ENCODE results near the gene KRT71. TPM values are rescaled to one million over a fixed set of nuclear protein-coding genes. Genes with fewer than 3 reads are reported as not detected.

Gene KRT71
- total and polyA plus RNA-seq, 5 donors, result not detected

GRCh38 chr12:52494100-52494499 lies 58.8 kb downstream of the KRT71 start:
- 89% methylated on average over 1 of the region's 1 CpG for WGBS
- intact Hi-C loops (cut with DNase I), result no loop called here
- H3K4me1 ChIP-seq (ENCODE audit: control insufficient read depth, insufficient read depth, low read length), result no peaks in the 10 kb centered on the region
- no peak overlapping the region for H3K27ac ChIP-seq (ENCODE audit: low read length)
- H3K27me3 ChIP-seq (ENCODE audit: control insufficient read depth, insufficient read depth), result no peaks in the 10 kb centered on the region
- H3K9me3 ChIP-seq (ENCODE audit: control insufficient read depth, low read length), result no peaks in the 10 kb centered on the region
- no peak for ATAC-seq
- no peak overlapping the region for H3K4me3 ChIP-seq (ENCODE audit: low read length)
- no peak for DNase-seq

Other genes starting within 250 kb of the KRT71 start
- gene KRT83, start 231.7 kb downstream of the KRT71 start, total RNA-seq, result not detected
- not detected for gene KRT83, start 231.7 kb downstream of the KRT71 start, polyA plus RNA-seq
- gene KRT85, start 185.7 kb downstream of the KRT71 start, total RNA-seq, result not detected
- gene KRT85, start 185.7 kb downstream of the KRT71 start, polyA plus RNA-seq, result not detected
- not detected for gene KRT84, start 167.5 kb downstream of the KRT71 start, total RNA-seq
- gene KRT84, start 167.5 kb downstream of the KRT71 start, polyA plus RNA-seq, result not detected
- not detected for gene KRT82, start 146.8 kb downstream of the KRT71 start, total RNA-seq
- gene KRT82, start 146.8 kb downstream of the KRT71 start, polyA plus RNA-seq, result not detected
- not detected for gene KRT75, start 118.8 kb downstream of the KRT71 start, total RNA-seq
- gene KRT75, start 118.8 kb downstream of the KRT71 start, polyA plus RNA-seq, result 0.07 TPM
- gene KRT6B, start 101.0 kb downstream of the KRT71 start, total RNA-seq, result not detected
- gene KRT6B, start 101.0 kb downstream of the KRT71 start, polyA plus RNA-seq, result not detected
- not detected for gene KRT6C, start 79.3 kb downstream of the KRT71 start, total RNA-seq
- not detected for gene KRT6C, start 79.3 kb downstream of the KRT71 start, polyA plus RNA-seq
- gene KRT6A, start 59.9 kb downstream of the KRT71 start, total RNA-seq, result not detected
- not detected for gene KRT6A, start 59.9 kb downstream of the KRT71 start, polyA plus RNA-seq
- gene KRT5, start 32.8 kb downstream of the KRT71 start, total RNA-seq, result not detected
- 0.07 TPM for gene KRT5, start 32.8 kb downstream of the KRT71 start, polyA plus RNA-seq
- 1 to 10 TPM in 2 of 4 donors, under 1 TPM in 2; 0.47 to 2.2 (median 1.2) TPM for gene KRT74, start 20.7 kb upstream of the KRT71 start, total RNA-seq
- 0.14 TPM for gene KRT74, start 20.7 kb upstream of the KRT71 start, polyA plus RNA-seq
- gene KRT72, start 48.3 kb upstream of the KRT71 start, total RNA-seq, result not detected
- gene KRT72, start 48.3 kb upstream of the KRT71 start, polyA plus RNA-seq, result not detected
- gene KRT73, start 65.4 kb upstream of the KRT71 start, total RNA-seq, result not detected
- gene KRT73, start 65.4 kb upstream of the KRT71 start, polyA plus RNA-seq, result not detected
- gene KRT2, start 99.1 kb upstream of the KRT71 start, total RNA-seq, result not detected
- gene KRT2, start 99.1 kb upstream of the KRT71 start, polyA plus RNA-seq, result not detected
- not detected for gene KRT1, start 127.3 kb upstream of the KRT71 start, total RNA-seq
- not detected for gene KRT1, start 127.3 kb upstream of the KRT71 start, polyA plus RNA-seq
- gene KRT77, start 150.4 kb upstream of the KRT71 start, total RNA-seq, result not detected
- not detected for gene KRT77, start 150.4 kb upstream of the KRT71 start, polyA plus RNA-seq
- not detected for gene KRT76, start 224.2 kb upstream of the KRT71 start, total RNA-seq
- not detected for gene KRT76, start 224.2 kb upstream of the KRT71 start, polyA plus RNA-seq
- not detected for gene KRT3, start 243.0 kb upstream of the KRT71 start, total RNA-seq
- gene KRT3, start 243.0 kb upstream of the KRT71 start, polyA plus RNA-seq, result not detected